ENCODE results near the gene PITRM1. TPM values are rescaled to one million over a fixed set of nuclear protein-coding genes. Genes with fewer than 3 reads are reported as not detected.
"Not testable (repeated sequence)": the region's sequence is repeated elsewhere in the genome, so short reads cannot be mapped to it uniquely, and the experiment has no call there.

PITRM1 gene
- polyA plus RNA-seq: 10 to 100 TPM; 33.7 to 54.3 (median 51.8) TPM

- peak within 1 kb of the TSS; percentile 68 for H3K27ac ChIP-seq (ENCODE audit: low read depth, low read length)
- WGBS, 3 donors: 0 to 1% (median 1%) methylated on average over 64 to 73 of the region's 73 CpGs
Measured at GRCh38 chr10:3172446-3173170, at the start of gene PITRM1. Gene PITRM1 (minus strand): TSS chr10:3172782. CDS start chr10:3172772, 10 bp downstream.

GRCh38 chr10:3222068-3222467 is 49.5 kb upstream of the PITRM1 start:
- 73 to 81% (median 77%) methylated on average over 10 of the region's 10 CpGs for WGBS, 3 donors
- no peak overlapping the region for H3K27ac ChIP-seq (ENCODE audit: low read depth, low read length)

DNA sequence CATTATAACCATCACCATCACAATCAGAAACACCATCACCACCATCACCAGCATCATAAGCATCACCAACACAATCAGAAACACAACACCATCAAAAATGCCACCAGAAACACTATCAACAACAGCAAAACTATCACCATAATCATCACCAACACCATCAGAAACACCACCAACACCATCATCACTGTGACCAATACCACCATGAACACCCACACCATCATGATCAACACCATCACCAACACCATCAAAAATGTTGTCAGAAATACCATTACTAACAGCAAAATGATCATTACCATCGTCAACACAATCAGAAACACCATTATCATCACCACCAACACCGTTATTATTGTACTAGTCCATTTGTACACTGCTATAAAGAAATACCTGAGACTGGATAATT is 49.0 kb upstream of the PITRM1 start:
- no CpG with 5 or more reads among the region's 2 CpGs for WGBS, 3 donors
- not testable (repeated sequence) for H3K27ac ChIP-seq (ENCODE audit: low read depth, low read length)

- no peak overlapping the region for H3K27ac ChIP-seq (ENCODE audit: low read depth, low read length)
Measured at GRCh38 chr10:3220853-3221252, 48.3 kb upstream of the PITRM1 start.

DNA sequence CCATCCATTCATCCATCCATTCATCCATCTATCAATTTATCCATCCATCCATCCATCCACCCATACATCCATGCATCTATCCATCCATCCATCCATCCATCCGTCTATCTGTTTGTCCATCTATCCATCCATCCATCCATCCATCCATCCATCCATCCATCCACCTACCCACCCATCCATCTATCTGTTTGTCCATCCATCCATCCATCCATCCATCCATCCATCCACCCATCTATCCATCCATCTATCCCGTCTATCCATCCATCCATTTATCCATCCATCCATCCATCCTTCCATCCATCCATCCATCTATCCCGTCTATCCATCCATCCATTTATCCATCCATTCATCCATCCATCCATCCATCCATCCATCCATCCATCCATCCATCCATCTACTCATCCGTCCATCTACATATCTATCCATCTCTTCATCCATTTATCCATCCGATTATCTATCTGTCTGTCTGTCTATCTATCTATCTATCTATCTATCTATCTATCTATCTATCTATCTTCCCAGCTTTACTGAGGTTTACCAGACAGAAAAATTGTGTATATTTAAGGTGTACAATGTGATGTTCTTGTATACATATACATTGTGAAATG is 46.5 kb upstream of the PITRM1 start:
- WGBS, 3 donors: 80 to 99% (median 92%) methylated on average over 5 of the region's 5 CpGs
- not testable (repeated sequence) for H3K27ac ChIP-seq (ENCODE audit: low read depth, low read length)

DNA sequence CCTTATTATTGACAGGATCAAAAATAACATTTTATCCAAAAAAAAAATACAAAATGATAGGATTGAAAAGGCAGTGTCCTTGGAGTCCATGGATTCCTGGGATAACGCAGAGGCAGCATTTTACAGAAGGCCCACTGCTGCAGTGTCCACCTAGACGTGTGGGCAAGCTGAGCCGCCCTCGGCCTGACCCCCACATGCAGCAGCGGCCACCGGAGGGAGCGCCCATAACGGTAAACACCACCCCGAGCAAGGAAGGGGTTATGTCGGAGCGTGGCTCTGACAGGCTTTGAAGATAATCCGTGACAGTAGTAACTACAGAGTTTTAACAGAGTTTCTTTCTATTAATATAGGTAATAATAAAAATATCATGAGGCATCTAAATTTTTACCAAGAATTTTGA is 45.3 kb upstream of the PITRM1 start:
- 87 to 92% (median 88%) methylated on average over 12 of the region's 12 CpGs for WGBS, 3 donors
- no peak overlapping the region for H3K27ac ChIP-seq (ENCODE audit: low read depth, low read length)

DNA sequence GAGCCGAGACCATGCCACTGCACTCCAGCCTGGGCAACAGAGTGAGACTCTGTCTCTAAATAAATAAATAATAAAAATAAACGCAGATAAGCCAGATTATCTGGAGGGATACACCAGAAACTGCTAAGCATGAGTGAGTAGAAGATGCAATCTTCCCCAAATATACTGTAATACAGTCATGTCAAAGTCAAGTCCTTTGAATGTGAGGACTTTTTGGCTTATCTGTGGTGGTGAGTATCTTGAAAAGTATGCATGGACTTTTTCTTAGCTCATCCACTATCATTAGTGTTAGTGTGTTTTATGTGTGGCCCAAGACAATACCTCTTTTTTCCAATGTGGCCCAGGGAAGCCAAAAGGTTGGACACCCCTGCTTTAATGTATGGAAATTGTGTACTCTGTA is 44.7 kb upstream of the PITRM1 start:
- no peak overlapping the region for H3K27ac ChIP-seq (ENCODE audit: low read depth, low read length)
- 73 to 86% (median 80%) methylated on average over 2 of the region's 2 CpGs for WGBS, 3 donors

GRCh38 chr10:3215153-3215775 is 42.7 kb upstream of the PITRM1 start:
- H3K27ac ChIP-seq (ENCODE audit: low read depth, low read length): no peak overlapping the region
- 78 to 83% (median 82%) methylated on average over 14 of the region's 14 CpGs for WGBS, 3 donors

- H3K27ac ChIP-seq (ENCODE audit: low read depth, low read length): no peak overlapping the region
- WGBS, 3 donors: 72 to 82% (median 79%) methylated on average over 20 of the region's 20 CpGs
Measured at GRCh38 chr10:3213758-3214515, 41.4 kb upstream of the PITRM1 start.

DNA sequence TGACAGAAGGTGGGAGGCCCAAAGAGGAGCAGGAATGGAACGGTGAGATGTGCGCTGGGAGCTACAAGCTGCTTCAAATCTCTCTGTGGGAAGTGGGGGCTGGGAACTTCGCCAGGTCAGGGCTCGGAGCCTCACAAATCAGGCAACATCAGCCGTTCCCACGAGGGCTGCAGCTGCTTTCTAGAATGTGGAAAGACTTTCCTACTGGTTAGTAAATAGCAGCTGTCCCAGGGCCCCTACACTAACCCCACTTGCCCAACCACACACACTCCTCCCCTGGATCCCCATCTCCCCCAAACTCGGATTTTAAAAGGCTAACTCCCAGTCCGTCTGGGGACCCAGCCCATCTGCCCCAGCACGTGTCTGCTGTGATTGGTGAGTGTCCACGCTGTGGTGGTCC is 40.6 kb upstream of the PITRM1 start:
- WGBS, 3 donors: 41 to 57% (median 50%) methylated on average over 10 of the region's 10 CpGs
- H3K27ac ChIP-seq (ENCODE audit: low read depth, low read length): no peak overlapping the region

- 52 to 65% (median 64%) methylated on average over 10 of the region's 10 CpGs for WGBS, 3 donors
- no peak overlapping the region for H3K27ac ChIP-seq (ENCODE audit: low read depth, low read length)
Measured at GRCh38 chr10:3210251-3210877, 37.8 kb upstream of the PITRM1 start.

DNA sequence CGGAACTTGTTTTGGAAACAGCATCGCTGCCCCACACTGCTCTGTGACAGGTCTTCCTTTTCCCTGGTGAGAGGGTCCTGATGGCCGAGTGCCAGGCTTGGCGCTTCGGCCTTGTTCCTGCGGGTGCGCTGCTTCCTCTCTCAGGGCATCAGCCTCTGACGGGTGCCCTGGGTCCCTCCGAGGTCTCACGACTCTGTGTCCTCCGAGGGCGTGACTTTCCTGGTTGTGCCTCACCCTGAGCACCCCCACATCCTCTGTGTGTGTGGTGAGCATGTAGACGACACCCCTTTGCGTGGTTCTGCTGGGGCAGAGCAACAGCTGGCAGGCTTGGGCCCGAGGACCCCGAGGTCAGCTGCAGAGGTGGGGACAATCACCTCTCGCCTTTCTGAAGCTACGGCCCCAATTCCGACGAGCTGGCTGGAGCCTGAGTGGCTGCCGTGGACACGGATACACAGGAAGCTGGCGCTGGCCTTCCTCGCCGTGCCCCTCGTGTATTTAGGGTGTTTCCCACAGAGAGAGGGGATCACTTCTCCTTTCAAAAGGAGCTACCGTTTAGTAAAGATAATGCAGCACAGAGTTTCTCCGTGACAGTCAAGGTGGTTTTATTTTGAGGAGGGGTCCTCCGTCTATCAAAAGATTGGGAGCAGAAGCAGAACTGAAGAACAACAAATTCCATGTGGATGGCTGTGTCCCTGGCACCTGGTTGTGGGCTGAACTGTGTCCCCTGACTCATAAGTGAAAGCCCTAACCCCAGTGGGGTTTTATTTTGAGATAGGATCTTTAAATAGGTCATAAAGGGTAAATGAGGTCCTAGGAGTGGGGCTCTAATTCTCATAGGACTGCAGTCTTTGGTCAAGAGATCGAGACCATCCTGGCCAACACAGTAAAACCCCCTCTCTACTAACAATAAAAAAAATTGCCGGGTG is 36.2 kb upstream of the PITRM1 start:
- WGBS, 3 donors: 75 to 80% (median 78%) methylated on average over 31 of the region's 31 CpGs
- no peak overlapping the region for H3K27ac ChIP-seq (ENCODE audit: low read depth, low read length)

GRCh38 chr10:3207351-3207750 is 34.8 kb upstream of the PITRM1 start:
- no peak overlapping the region for H3K27ac ChIP-seq (ENCODE audit: low read depth, low read length)
- 61 to 85% (median 85%) methylated on average over 8 of the region's 8 CpGs for WGBS, 3 donors

DNA sequence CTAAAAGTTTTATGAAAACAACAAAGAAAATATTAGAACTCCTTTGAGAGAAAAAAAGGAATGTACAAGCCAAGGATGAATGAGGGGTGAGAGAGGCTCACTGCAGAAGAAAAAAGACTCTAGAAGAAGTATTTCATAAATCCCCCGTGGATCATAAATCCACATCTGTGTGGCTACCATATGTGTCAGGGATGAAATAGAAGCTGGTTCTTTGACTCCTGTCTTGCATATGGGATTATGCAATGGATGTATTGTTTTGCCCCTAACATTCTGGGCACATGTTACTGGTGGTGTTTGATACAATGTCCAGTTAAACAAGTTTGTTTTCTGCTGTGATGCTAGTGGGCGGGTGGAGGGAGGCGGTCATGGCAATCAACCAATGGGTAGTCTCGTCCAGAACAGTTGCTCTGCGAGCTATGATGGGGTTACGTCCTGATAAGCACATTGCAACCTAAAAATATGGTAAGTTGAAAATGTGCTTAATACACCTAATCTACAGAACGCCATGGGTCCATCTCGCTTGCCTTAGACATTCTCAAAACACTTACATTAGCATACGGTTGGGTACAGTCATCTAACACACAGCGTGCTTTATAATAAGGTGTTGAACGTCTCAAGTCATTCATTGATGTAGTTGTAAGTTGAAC is 34.1 kb upstream of the PITRM1 start:
- H3K27ac ChIP-seq (ENCODE audit: low read depth, low read length): no peak overlapping the region
- 70 to 82% (median 73%) methylated on average over 11 of the region's 11 CpGs for WGBS, 3 donors

DNA sequence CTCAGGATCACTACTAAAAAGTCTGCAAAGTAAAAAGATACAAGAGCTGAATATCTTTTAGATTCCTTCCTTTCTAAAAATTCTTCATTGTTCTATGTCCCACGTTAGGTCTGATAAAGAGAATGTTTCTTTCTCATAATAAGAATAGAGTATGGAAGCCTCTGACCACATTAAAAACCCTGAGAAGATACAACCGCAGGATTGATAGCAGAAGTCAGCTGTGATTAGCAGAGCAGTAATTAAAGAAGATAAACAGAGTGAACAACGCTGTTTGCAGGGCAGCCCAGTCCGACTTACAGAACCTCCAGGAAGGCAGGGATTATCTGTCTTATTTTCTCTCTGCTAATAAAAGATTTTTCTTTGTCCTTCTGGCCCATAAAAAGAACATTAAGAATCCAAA is 31.4 kb upstream of the PITRM1 start:
- H3K27ac ChIP-seq (ENCODE audit: low read depth, low read length): no peak overlapping the region
- WGBS, 3 donors: 52 to 69% (median 68%) methylated on average over 4 of the region's 4 CpGs

DNA sequence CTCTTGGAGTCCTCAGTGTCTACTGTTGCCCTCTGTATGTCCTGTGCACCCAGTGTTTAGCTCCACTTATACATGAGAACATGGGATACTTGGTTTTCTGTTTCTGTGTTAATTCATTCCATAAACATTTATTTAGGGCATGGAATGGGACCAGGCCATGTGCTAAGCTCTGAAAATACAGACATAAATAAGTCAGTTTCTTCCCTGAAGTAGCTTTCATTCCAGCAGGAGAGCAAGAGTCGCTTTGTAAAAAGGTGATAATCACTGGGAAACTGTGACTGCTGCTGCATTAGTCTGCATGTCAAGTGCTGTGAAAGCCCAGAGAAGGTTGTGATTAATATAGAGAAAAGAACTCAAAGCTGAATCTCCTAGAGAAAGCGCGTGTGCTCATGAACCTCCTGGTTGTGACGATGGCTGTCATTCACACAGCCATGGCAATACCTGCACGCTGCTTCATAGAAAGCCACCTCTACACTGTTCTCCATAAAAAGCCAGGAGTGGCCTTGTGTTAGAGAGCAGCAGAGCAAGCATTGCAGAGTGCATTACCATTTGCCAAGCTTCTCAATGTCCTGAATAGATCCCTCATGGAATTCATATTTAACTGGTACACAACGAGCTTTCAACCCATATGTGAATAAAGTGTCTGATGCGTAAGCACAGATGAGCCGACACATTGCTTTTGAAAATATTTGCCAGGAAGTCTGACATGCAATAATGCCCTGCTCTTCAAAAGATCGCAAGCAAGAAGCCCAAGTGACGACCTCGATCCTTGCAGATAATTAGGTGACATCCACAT is 30.6 kb upstream of the PITRM1 start:
- no peak overlapping the region for H3K27ac ChIP-seq (ENCODE audit: low read depth, low read length)
- 71 to 84% (median 83%) methylated on average over 11 of the region's 11 CpGs for WGBS, 3 donors

Measured in adipose tissue (tissue), 3 donors.